Measurements from ENCODE around the gene SELENBP1. TPM values are rescaled to one million over a fixed set of nuclear protein-coding genes. Genes with fewer than 3 reads are reported as not detected.
"Not testable (repeated sequence)": the region's sequence is repeated elsewhere in the genome, so short reads cannot be mapped to it uniquely, and the experiment has no call there.

Gene SELENBP1
- total and polyA plus RNA-seq, 5 donors from 2014 or later: not detected

- Histone ChIP-seq H3K27ac (ENCODE audit: insufficient read depth, low read length, poor library complexity, severe bottlenecking) (no peak overlapping the region), H3K9me3 (ENCODE audit: control insufficient read depth in 2 of 2, low read length in 2 of 2) (peaks cover 3 to 10% of the 10 kb centered on the region in 2 experiments), H3K4me1 (ENCODE audit: control insufficient read depth, insufficient read depth, low read length, poor library complexity, severe bottlenecking) (no peaks in the 10 kb centered on the region), H3K4me3 (ENCODE audit: low read depth, low read length) (no peak overlapping the region), H3K36me3 (ENCODE audit: control insufficient read depth, insufficient read depth, low read length) (no peaks in the 10 kb centered on the region), H3K27me3 (ENCODE audit: control insufficient read depth, insufficient read depth, low read length) (no peaks in the 10 kb centered on the region)
- Mint-ChIP-seq H3K9me3 (peaks cover 0 to 10% (median 2%) of the 10 kb centered on the region in 7 donors), H3K27me3 (no peaks in the 10 kb centered on the region), H3K4me3 (no peak overlapping the region), H3K36me3 (no peaks in the 10 kb centered on the region), H3K27ac (no peak overlapping the region), H3K4me1 (no peaks in the 10 kb centered on the region)
- DNase-seq: no peak
- ATAC-seq (ENCODE audit: low read depth in 2 of 2): no peak
Measured at GRCh38 chr1:151362308-151363155, 10.0 kb downstream of the SELENBP1 start.

GRCh38 chr1:151361883-151362282 lies 10.6 kb downstream of the SELENBP1 start:
- Mint-ChIP-seq H3K4me1 (no peaks in the 10 kb centered on the region), H3K4me3 (peak overlapping the region in 1 of 4 donors; percentile 38), H3K9me3 (peaks cover 0 to 10% (median 2%) of the 10 kb centered on the region in 7 donors), H3K36me3 (no peaks in the 10 kb centered on the region), H3K27ac (no peak overlapping the region), H3K27me3 (no peaks in the 10 kb centered on the region)
- Histone ChIP-seq H3K36me3 (ENCODE audit: control insufficient read depth, insufficient read depth, low read length) (no peaks in the 10 kb centered on the region), H3K27ac (ENCODE audit: insufficient read depth, low read length, poor library complexity, severe bottlenecking) (no peak overlapping the region), H3K9me3 (ENCODE audit: control insufficient read depth in 2 of 2, low read length in 2 of 2) (peaks cover 3 to 10% of the 10 kb centered on the region in 2 experiments), H3K4me3 (ENCODE audit: low read depth, low read length) (no peak overlapping the region), H3K4me1 (ENCODE audit: control insufficient read depth, insufficient read depth, low read length, poor library complexity, severe bottlenecking) (no peaks in the 10 kb centered on the region), H3K27me3 (ENCODE audit: control insufficient read depth, insufficient read depth, low read length) (no peaks in the 10 kb centered on the region)
- ATAC-seq (ENCODE audit: low read depth in 2 of 2) (no peak), DNase-seq (no peak)

- Mint-ChIP-seq H3K9me3 (peaks cover 0 to 4% (median 0%) of the 10 kb centered on the region in 7 donors), H3K27me3 (no peaks in the 10 kb centered on the region), H3K4me3 (no peak overlapping the region), H3K4me1 (no peaks in the 10 kb centered on the region), H3K27ac (no peak overlapping the region), H3K36me3 (no peaks in the 10 kb centered on the region)
- Histone ChIP-seq H3K9me3 (ENCODE audit: control insufficient read depth in 2 of 2, low read length in 2 of 2) (no peaks in the 10 kb centered on the region), H3K36me3 (ENCODE audit: control insufficient read depth, insufficient read depth, low read length) (no peaks in the 10 kb centered on the region), H3K27ac (ENCODE audit: insufficient read depth, low read length, poor library complexity, severe bottlenecking) (no peak overlapping the region), H3K27me3 (ENCODE audit: control insufficient read depth, insufficient read depth, low read length) (no peaks in the 10 kb centered on the region), H3K4me3 (ENCODE audit: low read depth, low read length) (no peak overlapping the region), H3K4me1 (ENCODE audit: control insufficient read depth, insufficient read depth, low read length, poor library complexity, severe bottlenecking) (no peaks in the 10 kb centered on the region)
- DNase-seq (no peak), ATAC-seq (ENCODE audit: low read depth in 2 of 2) (no peak)
Measured at GRCh38 chr1:151356696-151357095, 15.8 kb downstream of the SELENBP1 start.

- Mint-ChIP-seq H3K4me3 (no peak overlapping the region), H3K9me3 (peaks cover 0 to 2% (median 0%) of the 10 kb centered on the region in 7 donors)
Measured at GRCh38 chr1:151352021-151352718, 20.3 kb downstream of the SELENBP1 start.

GRCh38 chr1:151350323-151350722 lies 22.2 kb downstream of the SELENBP1 start:
- H3K4me1 ChIP-seq (ENCODE audit: control insufficient read depth, insufficient read depth, low read length, poor library complexity, severe bottlenecking): peaks cover 21% of the 10 kb centered on the region

More at GRCh38 chr1:151352021-151352718, 20.3 kb downstream of the SELENBP1 start:
- H3K36me3 Mint-ChIP-seq: peaks cover 2% of the 10 kb centered on the region
- no peak for ATAC-seq (ENCODE audit: low read depth in 2 of 2)
- DNase-seq: no peak
- no peak overlapping the region for H3K4me3 ChIP-seq (ENCODE audit: low read depth, low read length)
- peaks cover 6% of the 10 kb centered on the region for H3K4me1 ChIP-seq (ENCODE audit: control insufficient read depth, insufficient read depth, low read length, poor library complexity, severe bottlenecking)
- H3K27ac ChIP-seq (ENCODE audit: insufficient read depth, low read length, poor library complexity, severe bottlenecking): no peak overlapping the region
- no peaks in the 10 kb centered on the region for H3K36me3 ChIP-seq (ENCODE audit: control insufficient read depth, insufficient read depth, low read length)
- no peak overlapping the region for H3K27ac Mint-ChIP-seq
- H3K27me3 Mint-ChIP-seq: no peaks in the 10 kb centered on the region
- peaks cover 3 to 12% (median 6%) of the 10 kb centered on the region in 4 donors for H3K4me1 Mint-ChIP-seq
- H3K27me3 ChIP-seq (ENCODE audit: control insufficient read depth, insufficient read depth, low read length): no peaks in the 10 kb centered on the region
- H3K9me3 ChIP-seq (ENCODE audit: control insufficient read depth in 2 of 2, low read length in 2 of 2): no peaks in the 10 kb centered on the region

GRCh38 chr1:151347523-151348246 lies 24.8 kb downstream of the SELENBP1 start:
- no peaks in the 10 kb centered on the region for H3K27me3 ChIP-seq (ENCODE audit: control insufficient read depth, insufficient read depth, low read length)
- ATAC-seq (ENCODE audit: low read depth in 2 of 2): no peak
- Mint-ChIP-seq H3K9me3 (peaks cover 0 to 2% (median 0%) of the 10 kb centered on the region in 7 donors), H3K4me1 (peaks cover 5 to 46% (median 20%) of the 10 kb centered on the region in 4 donors), H3K36me3 (peaks cover 24% of the 10 kb centered on the region), H3K27ac (peak overlapping the region; percentile 98 to 100 (median 99)), H3K27me3 (no peaks in the 10 kb centered on the region), H3K4me3 (peak overlapping the region; percentile 87 to 98 (median 96))
- H3K4me1 ChIP-seq (ENCODE audit: control insufficient read depth, insufficient read depth, low read length, poor library complexity, severe bottlenecking): peaks cover 26% of the 10 kb centered on the region
- H3K9me3 ChIP-seq (ENCODE audit: control insufficient read depth in 2 of 2, low read length in 2 of 2): no peaks in the 10 kb centered on the region
- H3K36me3 ChIP-seq (ENCODE audit: control insufficient read depth, insufficient read depth, low read length): peaks cover 27% of the 10 kb centered on the region
- peak overlapping the region; percentile 99 for H3K27ac ChIP-seq (ENCODE audit: insufficient read depth, low read length, poor library complexity, severe bottlenecking)
- no peak for DNase-seq
- H3K4me3 ChIP-seq (ENCODE audit: low read depth, low read length): peak overlapping the region; percentile 97

More at GRCh38 chr1:151350323-151350722, 22.2 kb downstream of the SELENBP1 start:
- not testable (repeated sequence) for H3K27me3 ChIP-seq (ENCODE audit: control insufficient read depth, insufficient read depth, low read length); H3K36me3 Mint-ChIP-seq; H3K27ac Mint-ChIP-seq; H3K27me3 Mint-ChIP-seq; DNase-seq; H3K4me3 ChIP-seq (ENCODE audit: low read depth, low read length); ATAC-seq (ENCODE audit: low read depth in 2 of 2); H3K27ac ChIP-seq (ENCODE audit: insufficient read depth, low read length, poor library complexity, severe bottlenecking); H3K36me3 ChIP-seq (ENCODE audit: control insufficient read depth, insufficient read depth, low read length); H3K9me3 Mint-ChIP-seq; H3K9me3 ChIP-seq (ENCODE audit: control insufficient read depth in 2 of 2, low read length in 2 of 2)
- peak overlapping the region in 1 of 4 donors; percentile 15 for H3K4me3 Mint-ChIP-seq
- peaks cover 5 to 30% (median 18%) of the 10 kb centered on the region in 4 donors for H3K4me1 Mint-ChIP-seq

GRCh38 chr1:151346769-151347522 lies 25.6 kb downstream of the SELENBP1 start, which contains the start of gene RFX5:
RFX5 (minus strand) TSS chr1:151347252; CDS start chr1:151346320, 932 bp downstream.
- Mint-ChIP-seq H3K27ac (peak within 1 kb of the TSS; percentile 98 to 100 (median 99)), H3K4me3 (peak within 1 kb of the TSS; percentile 87 to 98 (median 96)), H3K4me1 (peaks cover 5 to 46% (median 20%) of the 10 kb centered on the region in 4 donors), H3K36me3 (peaks cover 24% of the 10 kb centered on the region), H3K27me3 (no peaks in the 10 kb centered on the region), H3K9me3 (peaks cover 0 to 2% (median 0%) of the 10 kb centered on the region in 7 donors)
- no peaks in the 10 kb centered on the region for H3K27me3 ChIP-seq (ENCODE audit: control insufficient read depth, insufficient read depth, low read length)
- H3K4me1 ChIP-seq (ENCODE audit: control insufficient read depth, insufficient read depth, low read length, poor library complexity, severe bottlenecking): peaks cover 26% of the 10 kb centered on the region
- ATAC-seq (ENCODE audit: low read depth in 2 of 2) (peak; percentile 96), DNase-seq (peak; percentile 95 to 99 (median 95))
- peak within 1 kb of the TSS; percentile 97 for H3K4me3 ChIP-seq (ENCODE audit: low read depth, low read length)
- peak within 1 kb of the TSS; percentile 99 for H3K27ac ChIP-seq (ENCODE audit: insufficient read depth, low read length, poor library complexity, severe bottlenecking)
- peaks cover 35% of the 10 kb centered on the region for H3K36me3 ChIP-seq (ENCODE audit: control insufficient read depth, insufficient read depth, low read length)
- H3K9me3 ChIP-seq (ENCODE audit: control insufficient read depth in 2 of 2, low read length in 2 of 2): no peaks in the 10 kb centered on the region
